Mesenchymal stem cell (in vitro differentiated cells and primary cell): ENCODE results near the gene KIF22.
"Not testable (repeated sequence)": the region's sequence is repeated elsewhere in the genome, so short reads cannot be mapped to it uniquely, and the experiment has no call there.

Experiments used
- DNase-seq: peaks from one replicate; pipeline ENCODE4 v3.0.0-alpha.2; 2013
- H2AFZ ChIP-seq: one replicate; pipeline ENCODE4 v1.6.1; 2013; ENCODE audit warnings: low read depth, mild to moderate bottlenecking, control low read depth, inconsistent platforms, low read length, moderate library complexity
- H2AK5ac ChIP-seq: 2 replicates; pipeline ENCODE4 v1.6.1; 2013; ENCODE audit warnings: low read length, moderate library complexity, mild to moderate bottlenecking, inconsistent platforms; ENCODE audit not compliant: severe bottlenecking
- H2BK120ac ChIP-seq: one replicate; pipeline ENCODE4 v1.6.1; 2013; ENCODE audit warnings: low read depth, mild to moderate bottlenecking, inconsistent platforms, low read length, moderate library complexity
- H2BK12ac ChIP-seq, 2 experiments: one replicate each; pipeline ENCODE4 v1.6.1; 2013; ENCODE audit warnings: inconsistent platforms in 2 of 2, low read length in 2 of 2, mild to moderate bottlenecking in 2 of 2, moderate library complexity in 2 of 2, control low read depth in 1 of 2
- H2BK15ac ChIP-seq: one replicate; pipeline ENCODE4 v1.6.1; 2013; ENCODE audit warnings: mild to moderate bottlenecking, low read depth, inconsistent platforms; ENCODE audit not compliant: poor library complexity, severe bottlenecking
- H2BK5ac ChIP-seq: 2 replicates; pipeline ENCODE4 v1.6.1; 2013; ENCODE audit warnings: low read depth, mild to moderate bottlenecking, low read length, control low read depth, inconsistent platforms; ENCODE audit not compliant: poor library complexity, severe bottlenecking
- H3K14ac ChIP-seq, 2 experiments: one replicate each; pipeline ENCODE4 v1.6.1; 2013; ENCODE audit warnings: inconsistent platforms in 2 of 2, low read length in 2 of 2, control low read depth in 1 of 2, mild to moderate bottlenecking in 1 of 2, moderate library complexity in 1 of 2
- H3K18ac ChIP-seq, 2 experiments: one replicate each; pipeline ENCODE4 v1.6.1; 2013; ENCODE audit warnings: inconsistent platforms in 2 of 2, low read length in 2 of 2, control low read depth in 1 of 2, low read depth in 1 of 2, mild to moderate bottlenecking in 1 of 2
- H3K23ac ChIP-seq, 2 experiments: one replicate each; pipeline ENCODE4 v1.6.1; 2013; ENCODE audit warnings: inconsistent platforms in 2 of 2, low read length in 2 of 2, mild to moderate bottlenecking in 2 of 2, moderate library complexity in 2 of 2, control low read depth in 1 of 2
- H3K27ac ChIP-seq: 2 replicates; pipeline ENCODE4 v1.5.1; 2013; ENCODE audit warnings: mild to moderate bottlenecking, moderate library complexity, low read length, control low read depth, inconsistent platforms; ENCODE audit not compliant: poor library complexity, severe bottlenecking
- H3K27me3 ChIP-seq, 2 experiments: 2 replicates each; pipeline versions ENCODE4 v1.6.1 to v1.7.0; 2013; ENCODE audit warnings: low read length in 2 of 2, mild to moderate bottlenecking in 2 of 2, moderate library complexity in 2 of 2, control low read depth in 1 of 2, inconsistent platforms in 1 of 2; ENCODE audit not compliant: control insufficient read depth in 1 of 2, insufficient read depth in 1 of 2
- H3K36me3 ChIP-seq, 2 experiments: 2 replicates each; pipeline versions ENCODE4 v1.6.1 to v1.7.0; 2013; ENCODE audit warnings: low read length in 2 of 2, control low read depth in 1 of 2, inconsistent platforms in 1 of 2, low read depth in 1 of 2, mild to moderate bottlenecking in 1 of 2; ENCODE audit not compliant: insufficient read depth in 2 of 2, control insufficient read depth in 1 of 2
- H3K4ac ChIP-seq, 2 experiments: one replicate each; pipeline ENCODE4 v1.6.1; 2013; ENCODE audit warnings: inconsistent platforms in 2 of 2, low read length in 2 of 2, mild to moderate bottlenecking in 2 of 2, moderate library complexity in 2 of 2, control low read depth in 1 of 2, low read depth in 1 of 2
- H3K4me1 ChIP-seq: 2 replicates; pipeline ENCODE4 v1.6.1; 2013; ENCODE audit warnings: low read depth, low read length, control low read depth; ENCODE audit not compliant: control insufficient read depth, insufficient read depth
- H3K4me2 ChIP-seq: 2 replicates; pipeline ENCODE4 v1.6.1; 2013; ENCODE audit warnings: low read length, mild to moderate bottlenecking, inconsistent platforms; ENCODE audit not compliant: poor library complexity, severe bottlenecking
- H3K4me3 ChIP-seq, 2 experiments: 2 replicates each; pipeline versions ENCODE4 v1.5.1 to v1.7.0; 2013; ENCODE audit warnings: low read length in 2 of 2, mild to moderate bottlenecking in 2 of 2, control low read depth in 1 of 2, low read depth in 1 of 2; ENCODE audit not compliant: insufficient read depth in 1 of 2
- H3K79me1 ChIP-seq: replicated peaks from 2 replicates; pipeline ENCODE4 v1.6.1; 2013; ENCODE audit warnings: mild to moderate bottlenecking, control low read depth, low read length, inconsistent platforms; ENCODE audit not compliant: poor library complexity, severe bottlenecking
- H3K9ac ChIP-seq: 2 replicates; pipeline ENCODE4 v1.7.0; 2013; ENCODE audit warnings: mild to moderate bottlenecking, low read length, moderate library complexity
- H3K9me3 ChIP-seq: 2 replicates; pipeline ENCODE4 v1.7.0; 2013; ENCODE audit warnings: mild to moderate bottlenecking, low read length; ENCODE audit not compliant: control insufficient read depth
- H4K8ac ChIP-seq: one replicate; pipeline ENCODE4 v1.6.1; 2013; ENCODE audit warnings: inconsistent platforms, mild to moderate bottlenecking, low read length, moderate library complexity
- H4K91ac ChIP-seq: one replicate; pipeline ENCODE4 v1.6.1; 2013; ENCODE audit warnings: mild to moderate bottlenecking, low read length, inconsistent platforms
- WGBS: methylation state at CpG from one replicate; pipeline ENCODE4 v1.1.7; 2013; ENCODE audit warnings: mixed read lengths; 5-methylcytosine and 5-hydroxymethylcytosine counted together

Gene KIF22

DNA sequence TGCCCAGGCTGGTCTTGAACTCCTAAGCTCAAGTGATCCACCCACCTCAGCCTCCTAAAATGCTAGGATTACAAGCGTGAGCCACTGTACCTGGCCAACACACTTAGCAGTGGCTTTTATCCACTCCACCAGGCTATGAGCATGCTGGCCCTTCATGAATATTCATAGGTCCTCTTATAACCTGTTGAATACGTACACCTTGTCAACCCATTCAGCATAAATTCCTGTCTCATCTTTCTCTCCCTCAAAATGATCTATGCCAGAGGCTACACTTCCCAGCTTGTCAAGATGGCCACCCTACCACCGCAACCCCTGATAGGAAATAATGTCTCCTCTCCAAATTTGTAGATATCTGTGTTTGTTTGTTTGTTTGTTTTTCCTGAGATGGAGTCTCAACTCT lies 23.5 kb upstream of the KIF22 start:
- Histone ChIP-seq H3K18ac (no peak overlapping the region), H3K14ac (no peak overlapping the region), H3K27ac (no peak overlapping the region), H3K4me1 (no peaks in the 10 kb centered on the region), H2BK15ac (no peak overlapping the region), H2AFZ (no peak overlapping the region), H2BK120ac (no peak overlapping the region), H3K4me2 (no peak overlapping the region), H3K23ac (no peak overlapping the region), H3K9me3 (no peaks in the 10 kb centered on the region), H2BK12ac (no peak overlapping the region), H3K79me1 (no peaks in the 10 kb centered on the region), H2AK5ac (no peak overlapping the region), H4K91ac (no peak overlapping the region), H3K9ac (no peak overlapping the region), H2BK5ac (no peak overlapping the region), H3K27me3 (peaks cover 8 to 23% of the 10 kb centered on the region in 2 experiments), H3K36me3 (no peaks in the 10 kb centered on the region), H3K4ac (no peak overlapping the region), H3K4me3 (no peak overlapping the region), H4K8ac (no peak overlapping the region)
- DNase-seq = no peak
- 94% methylated on average over 2 of the region's 3 CpGs for WGBS

DNA sequence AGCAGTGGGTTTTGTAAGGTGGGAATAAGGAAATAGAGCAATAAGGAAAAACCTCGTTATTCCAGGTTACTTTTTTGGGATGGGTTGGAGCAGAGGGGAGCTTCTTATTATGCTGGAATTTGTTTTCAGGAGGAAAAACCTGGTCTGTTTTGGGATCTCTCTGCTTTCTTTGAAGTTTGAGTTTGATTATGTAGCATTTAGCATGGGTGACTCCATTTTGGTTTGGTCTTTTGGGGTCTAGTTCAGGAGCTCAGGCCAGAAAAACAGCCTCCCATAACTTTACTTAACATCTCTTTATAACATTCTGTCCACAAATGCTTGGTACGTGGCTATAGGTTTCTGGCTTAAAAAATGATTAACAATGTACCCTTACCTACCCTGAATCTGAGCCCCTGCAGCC lies 21.0 kb upstream of the KIF22 start:
- no peak overlapping the region for H2BK12ac ChIP-seq
- no peak overlapping the region for H4K91ac ChIP-seq
- no peak for DNase-seq
- H3K9ac ChIP-seq = no peak overlapping the region
- H3K18ac ChIP-seq = no peak overlapping the region
- H3K4me1 ChIP-seq = no peaks in the 10 kb centered on the region
- no peak overlapping the region for H3K27ac ChIP-seq
- no peak overlapping the region for H3K4ac ChIP-seq
- H3K27me3 ChIP-seq = peaks cover 4 to 7% of the 10 kb centered on the region in 2 experiments
- 79% methylated on average over 2 of the region's 2 CpGs for WGBS
- no peak overlapping the region for H2BK120ac ChIP-seq
- no peak overlapping the region for H3K23ac ChIP-seq
- no peak overlapping the region for H4K8ac ChIP-seq
- no peak overlapping the region for H3K4me2 ChIP-seq
- no peak overlapping the region for H2AFZ ChIP-seq
- no peak overlapping the region for H3K14ac ChIP-seq
- H3K4me3 ChIP-seq = no peak overlapping the region
- no peaks in the 10 kb centered on the region for H3K36me3 ChIP-seq
- H2BK5ac ChIP-seq = no peak overlapping the region
- no peaks in the 10 kb centered on the region for H3K79me1 ChIP-seq
- no peaks in the 10 kb centered on the region for H3K9me3 ChIP-seq
- H2BK15ac ChIP-seq = no peak overlapping the region
- no peak overlapping the region for H2AK5ac ChIP-seq

DNA sequence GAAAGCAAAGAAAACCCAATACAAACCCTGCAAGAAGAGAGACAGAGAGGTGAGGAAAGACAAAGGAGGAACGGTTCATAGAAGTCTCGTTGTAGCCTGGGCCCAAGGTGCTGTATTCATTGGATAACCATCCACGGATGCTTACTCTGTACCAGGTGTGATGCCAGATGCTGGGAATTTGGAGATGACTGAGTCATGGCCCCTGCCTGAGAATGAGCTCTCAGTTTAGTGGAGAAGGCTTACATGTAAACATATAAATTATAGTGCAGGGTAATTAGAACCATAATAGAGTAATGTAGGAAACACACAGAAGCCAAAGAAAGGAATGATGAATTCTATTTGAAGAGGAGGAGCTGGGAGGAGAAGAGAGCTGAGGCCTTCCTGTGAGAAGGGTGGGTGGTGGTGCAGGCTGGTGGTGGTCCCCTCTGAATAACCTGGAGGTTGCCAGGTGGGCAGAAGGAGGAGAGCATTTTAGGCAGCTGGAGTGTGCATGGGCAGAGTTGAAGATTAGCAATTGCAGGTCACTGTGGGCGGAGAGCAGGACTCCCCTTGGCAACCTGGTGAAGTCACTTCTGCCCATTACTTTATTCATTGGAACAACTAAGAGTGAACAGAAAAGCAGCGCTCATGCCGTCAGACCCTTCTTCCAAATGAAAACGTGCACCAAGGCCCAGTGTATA lies 20.2 kb upstream of the KIF22 start:
- H3K9me3 ChIP-seq = no peaks in the 10 kb centered on the region
- H3K4me1 ChIP-seq = no peaks in the 10 kb centered on the region
- H3K4ac ChIP-seq = no peak overlapping the region
- DNase-seq = no peak
- H3K9ac ChIP-seq = no peak overlapping the region
- H2BK5ac ChIP-seq = no peak overlapping the region
- no peak overlapping the region for H3K14ac ChIP-seq
- H4K8ac ChIP-seq = no peak overlapping the region
- no peak overlapping the region for H3K27ac ChIP-seq
- H3K4me2 ChIP-seq = no peak overlapping the region
- no peak overlapping the region for H2AFZ ChIP-seq
- no peak overlapping the region for H3K18ac ChIP-seq
- no peak overlapping the region for H2AK5ac ChIP-seq
- no peak overlapping the region for H2BK15ac ChIP-seq
- peak overlapping the region in 1 of 2 experiments; percentile 41 for H3K23ac ChIP-seq
- no peaks in the 10 kb centered on the region for H3K36me3 ChIP-seq
- WGBS = 74% methylated on average over 4 of the region's 7 CpGs
- H2BK120ac ChIP-seq = no peak overlapping the region
- no peaks in the 10 kb centered on the region for H3K79me1 ChIP-seq
- no peak overlapping the region for H3K4me3 ChIP-seq
- no peak overlapping the region for H4K91ac ChIP-seq
- H2BK12ac ChIP-seq = no peak overlapping the region
- H3K27me3 ChIP-seq = peaks cover 2% of the 10 kb centered on the region in 2 experiments

DNA sequence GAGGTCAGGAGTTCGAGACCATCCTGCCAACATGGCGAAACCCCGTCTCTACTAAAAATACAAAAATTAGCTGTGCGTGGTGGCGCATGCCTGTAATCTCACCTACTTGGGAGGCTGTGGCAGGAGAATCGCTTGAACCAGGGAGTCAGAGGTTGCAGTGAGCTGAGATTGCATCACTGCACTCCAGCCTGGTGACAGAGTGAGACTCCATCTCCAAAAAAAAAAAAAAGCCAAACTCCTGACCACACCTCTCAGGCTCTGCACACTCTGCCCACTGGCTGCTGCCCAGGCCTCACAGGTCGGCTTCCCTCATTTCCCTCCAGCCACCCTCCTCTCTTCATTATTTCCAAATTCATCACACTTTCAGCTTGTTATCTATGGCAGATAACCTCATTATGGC lies 18.2 kb upstream of the KIF22 start:
- H3K4me2 ChIP-seq, H3K18ac ChIP-seq, H3K23ac ChIP-seq, H2BK15ac ChIP-seq, H3K4ac ChIP-seq, H3K14ac ChIP-seq, H3K36me3 ChIP-seq, H3K27me3 ChIP-seq, H3K79me1 ChIP-seq, H2AK5ac ChIP-seq, DNase-seq, H2BK5ac ChIP-seq, H4K91ac ChIP-seq, H2BK120ac ChIP-seq, H2BK12ac ChIP-seq, H4K8ac ChIP-seq, H3K4me3 ChIP-seq, H3K9ac ChIP-seq, H3K27ac ChIP-seq, H3K4me1 ChIP-seq, H3K9me3 ChIP-seq, H2AFZ ChIP-seq: not testable (repeated sequence)
- 97% methylated on average over 7 of the region's 7 CpGs for WGBS
